Glutamatergic neuron (in vitro differentiated cells): ENCODE results near the gene GALNT9. TPM values are rescaled to one million over a fixed set of nuclear protein-coding genes. Genes with fewer than 3 reads are reported as not detected.
A peak's percentile ranks its signal among the peaks of the same experiment; 100 is the strongest.

Experiments
- DNase-seq: peaks from one replicate; pipeline ENCODE4 v3.0.0; 2022
- H3K27ac Mint-ChIP-seq: one replicate; pipeline ENCODE4 v1.8.0; 2020; ENCODE audit warnings: mild to moderate bottlenecking, mixed read lengths, inconsistent platforms; ENCODE audit not compliant: unreplicated experiment
- H3K27me3 Mint-ChIP-seq: one replicate; pipeline ENCODE4 v1.8.0; 2020; ENCODE audit warnings: mild to moderate bottlenecking, moderate library complexity, mixed read lengths, inconsistent platforms; ENCODE audit not compliant: unreplicated experiment
- H3K36me3 Mint-ChIP-seq: one replicate; pipeline ENCODE4 v1.8.0; 2020; ENCODE audit warnings: mild to moderate bottlenecking, mixed read lengths, inconsistent platforms; ENCODE audit not compliant: unreplicated experiment
- H3K4me1 Mint-ChIP-seq: one replicate; pipeline ENCODE4 v1.8.0; 2020; ENCODE audit warnings: mild to moderate bottlenecking, low read depth, mixed read lengths, inconsistent platforms; ENCODE audit not compliant: unreplicated experiment
- H3K4me3 Mint-ChIP-seq: one replicate; pipeline ENCODE4 v1.8.0; 2020; ENCODE audit warnings: mild to moderate bottlenecking, mixed read lengths, inconsistent platforms; ENCODE audit not compliant: unreplicated experiment
- H3K9me3 Mint-ChIP-seq: one replicate; pipeline ENCODE4 v1.8.0; 2020; ENCODE audit warnings: mild to moderate bottlenecking, moderate library complexity, mixed read lengths, inconsistent platforms; ENCODE audit not compliant: unreplicated experiment
- total RNA-seq: library from RNA; stranded (reverse); fragmentation: NEBNext Ultra II Directional; extraction: Animal tissue kit (Norgen Biotek cat#: 25700); gene quantifications from one replicate; pipeline ENCODE4 v1.2.1, GENCODE V29; 2021; ENCODE audit not compliant: unreplicated experiment
- TF ChIP-seq, protein P1 (sequence below): fragments of 200-600 bp; sonication (generic); IDR thresholded peaks from one replicate; pipeline ENCODE4 v1.5.0; 2021; ENCODE audit not compliant: partially characterized antibody, unreplicated experiment

GALNT9 gene
- total RNA-seq, 1 donor from 2014 or later, result 13.7 TPM

DNA sequence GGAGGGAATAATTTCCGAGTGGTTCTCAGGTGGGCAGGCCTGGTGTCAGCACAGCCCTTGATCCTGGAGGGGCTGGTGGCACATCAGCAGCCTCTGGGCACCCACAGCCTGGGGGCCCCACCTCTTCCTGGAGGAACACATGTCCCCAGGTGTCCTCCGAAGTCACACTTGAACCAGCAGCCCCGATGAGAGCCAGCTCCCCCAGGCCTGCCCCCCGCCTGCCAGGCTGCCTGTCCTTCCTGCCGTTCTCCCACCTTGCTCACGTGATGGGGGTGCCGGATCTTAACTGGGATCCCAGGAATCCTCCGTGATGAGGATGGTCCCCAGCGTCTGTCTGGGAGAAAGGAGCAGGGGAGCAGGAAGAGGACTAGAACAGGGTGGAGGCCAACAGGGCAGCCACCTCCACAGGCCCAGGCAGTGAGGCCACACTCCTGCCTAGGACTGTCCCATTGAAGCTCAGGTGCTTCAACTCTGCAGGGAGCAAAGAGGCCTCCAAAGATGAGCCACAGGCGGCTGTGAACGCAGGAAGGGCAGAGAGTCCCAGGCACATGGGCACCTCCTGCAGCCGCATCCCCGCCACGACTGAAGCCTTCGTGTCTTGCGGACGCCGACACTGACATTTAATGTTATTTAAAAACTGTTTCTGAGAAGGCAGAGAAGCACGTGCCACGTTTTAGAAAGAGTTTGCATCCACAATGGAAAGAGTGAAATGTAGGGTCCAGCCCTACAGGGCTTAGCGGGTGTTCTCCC, 77.5 kb downstream of the GALNT9 start:
- Mint-ChIP-seq H3K9me3 (peaks cover 14% of the 10 kb centered on the region), H3K27me3 (peaks cover 9% of the 10 kb centered on the region), H3K4me3 (no peak overlapping the region), H3K36me3 (no peaks in the 10 kb centered on the region), H3K4me1 (peaks cover 31% of the 10 kb centered on the region), H3K27ac (no peak overlapping the region)
- TF ChIP-seq, protein P1, sequence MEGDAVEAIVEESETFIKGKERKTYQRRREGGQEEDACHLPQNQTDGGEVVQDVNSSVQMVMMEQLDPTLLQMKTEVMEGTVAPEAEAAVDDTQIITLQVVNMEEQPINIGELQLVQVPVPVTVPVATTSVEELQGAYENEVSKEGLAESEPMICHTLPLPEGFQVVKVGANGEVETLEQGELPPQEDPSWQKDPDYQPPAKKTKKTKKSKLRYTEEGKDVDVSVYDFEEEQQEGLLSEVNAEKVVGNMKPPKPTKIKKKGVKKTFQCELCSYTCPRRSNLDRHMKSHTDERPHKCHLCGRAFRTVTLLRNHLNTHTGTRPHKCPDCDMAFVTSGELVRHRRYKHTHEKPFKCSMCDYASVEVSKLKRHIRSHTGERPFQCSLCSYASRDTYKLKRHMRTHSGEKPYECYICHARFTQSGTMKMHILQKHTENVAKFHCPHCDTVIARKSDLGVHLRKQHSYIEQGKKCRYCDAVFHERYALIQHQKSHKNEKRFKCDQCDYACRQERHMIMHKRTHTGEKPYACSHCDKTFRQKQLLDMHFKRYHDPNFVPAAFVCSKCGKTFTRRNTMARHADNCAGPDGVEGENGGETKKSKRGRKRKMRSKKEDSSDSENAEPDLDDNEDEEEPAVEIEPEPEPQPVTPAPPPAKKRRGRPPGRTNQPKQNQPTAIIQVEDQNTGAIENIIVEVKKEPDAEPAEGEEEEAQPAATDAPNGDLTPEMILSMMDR, result no peak
- DNase-seq, result no peak

- Mint-ChIP-seq H3K4me3 (no peak overlapping the region), H3K27me3 (peaks cover 9% of the 10 kb centered on the region), H3K36me3 (no peaks in the 10 kb centered on the region), H3K4me1 (peaks cover 31% of the 10 kb centered on the region), H3K27ac (no peak overlapping the region), H3K9me3 (peaks cover 14% of the 10 kb centered on the region)
- no peak for DNase-seq
- TF ChIP-seq, protein P1, result no peak
These were observed 78.1 kb downstream of the GALNT9 start for GRCh38 chr12:132251310-132251709.

DNA sequence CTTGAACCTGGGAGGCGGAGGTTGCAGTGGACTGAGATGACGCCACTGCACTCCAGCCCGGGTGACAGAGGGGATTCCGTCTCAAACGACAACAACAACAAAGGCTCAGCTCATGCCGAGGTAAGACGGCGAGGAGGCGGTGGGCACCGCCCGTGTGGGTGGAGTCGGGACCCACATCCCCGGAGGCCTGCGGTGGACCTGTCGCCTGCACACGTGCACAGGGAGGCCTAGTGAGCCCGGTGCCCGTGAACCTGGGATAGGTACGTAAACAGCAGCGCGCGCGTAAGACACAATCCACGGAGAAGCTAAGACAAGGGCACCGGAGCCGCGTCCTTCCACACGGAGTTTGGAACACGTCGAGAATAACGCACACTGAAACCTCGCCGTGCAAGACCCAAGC, 78.7 kb downstream of the GALNT9 start:
- Mint-ChIP-seq H3K36me3 (no peaks in the 10 kb centered on the region), H3K27ac (no peak overlapping the region), H3K9me3 (peaks cover 14% of the 10 kb centered on the region), H3K27me3 (peaks cover 5% of the 10 kb centered on the region), H3K4me1 (peaks cover 29% of the 10 kb centered on the region), H3K4me3 (no peak overlapping the region)
- DNase-seq, result peak; percentile 7
- TF ChIP-seq, protein P1, result no peak

GRCh38 chr12:132249689-132250478, 79.5 kb downstream of the GALNT9 start:
- no peak overlapping the region for H3K4me3 Mint-ChIP-seq
- no peaks in the 10 kb centered on the region for H3K36me3 Mint-ChIP-seq
- TF ChIP-seq, protein P1, result no peak
- no peak overlapping the region for H3K27ac Mint-ChIP-seq
- peak; percentile 19 for DNase-seq
- H3K9me3 Mint-ChIP-seq, result peaks cover 11% of the 10 kb centered on the region
- H3K27me3 Mint-ChIP-seq, result peaks cover 4% of the 10 kb centered on the region
- H3K4me1 Mint-ChIP-seq, result peaks cover 21% of the 10 kb centered on the region
